Measurements from ENCODE around the gene SEZ6L2.
"Not testable (repeated sequence)": the region's sequence is repeated elsewhere in the genome, so short reads cannot be mapped to it uniquely, and the experiment has no call there.

Gene SEZ6L2

DNA sequence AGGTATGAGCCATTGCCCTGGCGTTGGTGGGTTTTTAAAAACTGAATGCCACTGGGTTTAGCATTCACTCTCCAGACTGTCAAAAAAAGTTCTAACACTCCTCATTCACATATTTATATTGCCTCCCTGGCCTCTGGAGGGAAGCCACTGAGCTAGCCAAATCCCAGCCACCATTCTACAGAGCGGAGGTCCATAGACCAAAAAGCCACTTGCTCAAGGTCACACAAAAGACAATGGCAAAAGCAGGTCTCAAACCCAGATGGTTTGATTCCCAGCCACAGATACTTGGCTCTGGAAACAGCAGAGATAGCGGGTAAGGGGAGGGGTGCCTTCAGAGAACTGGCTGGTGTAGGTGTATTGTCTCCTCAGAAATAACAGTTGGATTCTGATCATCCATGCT lies 18.3 kb downstream of the SEZ6L2 start:
- DNase-seq (ENCODE audit: low spot score), result no peak

- no peak for DNase-seq (ENCODE audit: low spot score)
Measured at GRCh38 chr16:29878172-29878571, 21.2 kb downstream of the SEZ6L2 start.

GRCh38 chr16:29877266-29877961 lies 21.9 kb downstream of the SEZ6L2 start:
- peak; percentile 22 for DNase-seq (ENCODE audit: low spot score)

DNA sequence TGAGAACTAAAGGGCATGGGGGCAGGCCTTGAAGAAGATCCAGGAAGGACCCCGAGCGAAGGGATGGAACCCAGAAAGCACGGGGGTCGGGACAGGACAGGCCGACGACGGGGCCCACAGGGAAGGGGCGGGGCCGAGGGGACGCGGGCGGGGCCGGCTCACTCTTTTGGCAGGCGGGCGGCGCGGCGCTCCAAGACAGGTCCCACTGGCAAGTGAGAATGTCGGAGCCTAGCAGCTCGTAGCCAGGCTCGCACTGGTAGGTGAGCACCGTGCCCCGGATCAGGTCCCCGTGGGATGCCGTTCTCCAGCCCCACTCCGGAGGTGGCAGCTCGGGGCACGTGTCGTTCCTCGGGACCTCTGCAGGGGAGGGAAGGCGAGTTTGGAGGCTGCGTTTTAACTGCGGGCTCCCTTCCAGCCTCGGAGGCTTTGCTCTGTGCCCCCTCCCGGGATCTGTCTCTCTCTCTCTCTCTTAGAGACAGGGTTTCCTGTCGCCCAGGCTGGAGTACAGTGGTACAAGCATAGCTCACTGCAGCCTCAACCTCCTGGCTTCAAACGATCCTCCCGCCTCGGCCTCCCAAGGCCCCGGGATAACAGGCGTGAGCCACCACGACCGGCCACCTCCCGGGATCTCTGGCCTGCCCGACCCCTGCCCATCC lies 22.6 kb downstream of the SEZ6L2 start:
- DNase-seq (ENCODE audit: low spot score), result no peak

- no peak for DNase-seq (ENCODE audit: low spot score)
Measured at GRCh38 chr16:29876217-29876593, 23.1 kb downstream of the SEZ6L2 start.

DNA sequence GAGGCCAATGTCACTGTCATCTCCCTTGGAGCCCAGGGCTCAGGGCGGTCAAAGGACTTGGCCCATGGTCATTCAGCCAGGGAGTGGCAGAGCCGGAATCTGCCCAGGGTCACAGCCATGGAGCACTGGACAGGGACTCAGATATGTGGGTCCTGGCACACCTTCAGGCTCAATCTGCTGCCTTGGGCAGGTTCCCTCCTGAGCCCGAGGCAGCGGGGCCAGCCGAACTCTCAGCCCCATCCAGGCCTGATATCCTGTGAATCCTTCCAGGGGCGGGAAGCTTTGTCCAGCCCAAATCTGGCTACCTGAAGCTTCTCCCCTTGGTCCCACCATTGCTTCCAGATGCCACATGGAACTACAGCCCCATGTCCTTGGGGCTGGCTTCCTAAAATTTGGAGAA lies 24.1 kb downstream of the SEZ6L2 start:
- DNase-seq (ENCODE audit: low spot score), result no peak

DNA sequence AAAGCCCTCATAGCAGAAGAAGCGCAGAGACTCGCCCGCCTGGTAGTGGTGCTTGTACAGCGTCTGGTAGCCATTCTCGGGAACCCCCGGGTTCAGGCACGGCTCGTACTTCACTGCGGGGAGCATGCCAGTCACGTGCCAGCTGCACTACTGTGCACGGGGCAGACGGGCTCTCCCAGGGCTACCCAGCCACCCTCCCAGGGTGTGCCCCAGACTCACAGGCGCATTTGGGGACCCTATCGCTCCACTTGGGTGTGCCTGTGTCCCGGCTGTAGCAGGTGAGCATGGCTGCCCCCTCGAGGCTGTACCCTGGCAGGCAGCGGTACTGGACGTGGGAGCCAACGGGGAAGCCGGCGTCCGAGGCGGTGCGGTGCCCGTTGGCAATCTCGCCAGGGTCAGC lies 26.0 kb downstream of the SEZ6L2 start:
- DNase-seq (ENCODE audit: low spot score), result no peak

DNA sequence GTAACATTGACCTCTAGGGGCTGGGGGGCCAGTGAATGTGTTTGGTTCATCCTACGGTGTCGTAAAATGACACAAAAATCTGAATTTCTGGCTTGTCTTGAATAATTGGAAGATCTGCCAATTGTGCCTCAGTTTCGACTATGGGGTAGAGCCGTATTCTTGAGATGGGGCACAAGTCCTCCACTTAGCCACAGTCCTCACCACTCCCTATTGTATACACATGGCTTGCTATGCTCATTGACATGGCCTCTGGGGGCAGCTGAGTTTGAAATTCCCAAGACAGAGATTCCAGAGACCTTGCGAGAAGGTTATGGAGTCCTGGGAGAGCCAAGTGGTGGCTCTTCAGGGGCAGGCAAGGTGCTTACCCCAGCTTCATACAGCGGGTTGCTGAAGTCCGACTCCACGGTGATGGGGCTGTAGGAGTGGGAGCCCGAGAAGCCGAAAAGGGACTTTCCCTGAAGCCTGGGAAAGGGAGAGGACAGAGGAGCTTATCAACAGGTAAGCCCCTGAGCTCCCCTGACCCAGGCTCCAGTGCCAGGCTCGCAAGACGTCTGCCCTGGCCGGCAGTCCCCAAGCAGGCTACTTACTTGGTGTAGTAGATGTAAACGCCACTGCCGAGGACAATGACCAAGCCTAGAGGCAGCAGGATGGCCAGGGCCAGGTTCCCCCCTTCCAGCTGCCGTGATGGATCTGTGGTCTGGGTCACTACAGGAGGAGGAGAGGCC lies 27.4 kb downstream of the SEZ6L2 start:
- no peak for DNase-seq (ENCODE audit: low spot score)

DNA sequence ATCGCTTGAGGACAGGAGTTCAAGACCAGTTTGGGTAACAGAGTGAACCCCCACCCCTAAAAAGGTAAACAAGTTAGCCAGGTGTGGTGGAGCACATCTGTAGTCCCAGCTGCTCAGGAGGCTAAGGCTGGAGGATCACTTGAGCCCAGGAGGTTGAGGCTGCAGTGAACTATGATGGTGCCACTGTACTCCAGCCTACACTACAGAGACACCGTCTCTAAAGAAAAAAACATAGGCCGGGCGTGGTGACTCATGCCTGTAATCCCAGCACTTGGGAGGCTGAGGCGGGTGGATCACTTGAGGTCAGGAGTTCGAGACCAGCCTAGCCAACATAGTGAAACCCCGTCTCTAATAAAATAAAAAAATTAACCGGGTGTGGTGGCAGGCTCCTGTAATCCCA lies 30.3 kb downstream of the SEZ6L2 start:
- DNase-seq (ENCODE audit: low spot score), result not testable (repeated sequence)

- DNase-seq (ENCODE audit: low spot score), result no peak
Measured at GRCh38 chr16:29868396-29869009, 30.8 kb downstream of the SEZ6L2 start.

DNA sequence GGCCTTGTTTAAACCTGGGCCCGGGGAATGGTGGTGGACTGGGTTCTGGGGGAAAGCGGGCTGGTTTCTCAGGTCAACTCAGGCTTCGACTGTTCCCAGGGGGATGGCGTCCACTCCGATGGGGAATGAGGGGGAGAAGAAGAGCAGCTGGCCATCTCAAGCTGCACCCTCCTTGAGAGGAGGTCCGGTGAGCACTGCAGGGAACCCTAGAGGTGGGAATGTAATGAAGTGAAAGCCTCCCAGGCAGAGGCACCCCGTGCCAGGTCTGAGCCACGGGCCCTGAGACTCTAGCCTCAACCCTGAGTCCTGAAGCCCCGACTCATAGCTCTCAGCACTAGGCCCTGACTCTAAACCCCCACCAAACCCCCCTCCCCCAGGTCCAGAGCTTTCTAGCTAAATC lies 35.1 kb downstream of the SEZ6L2 start:
- DNase-seq (ENCODE audit: low spot score), result no peak

DNA sequence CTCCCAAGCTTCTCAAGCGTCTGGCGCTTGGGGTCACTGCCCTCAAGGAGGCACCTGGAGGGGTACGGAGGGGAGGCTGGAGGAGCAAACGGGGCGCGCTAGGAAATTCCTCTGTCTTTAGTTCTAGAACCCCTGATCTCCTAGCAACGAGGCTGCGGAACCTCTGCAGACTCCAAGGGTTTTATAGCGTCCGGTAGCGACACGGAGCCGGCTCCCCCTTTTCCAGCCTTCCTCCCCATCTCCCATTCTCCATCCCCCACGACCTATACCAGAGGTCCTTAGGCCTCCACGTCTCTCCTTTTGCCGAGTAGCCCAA lies 35.7 kb downstream of the SEZ6L2 start:
- DNase-seq (ENCODE audit: low spot score), result no peak

DNA sequence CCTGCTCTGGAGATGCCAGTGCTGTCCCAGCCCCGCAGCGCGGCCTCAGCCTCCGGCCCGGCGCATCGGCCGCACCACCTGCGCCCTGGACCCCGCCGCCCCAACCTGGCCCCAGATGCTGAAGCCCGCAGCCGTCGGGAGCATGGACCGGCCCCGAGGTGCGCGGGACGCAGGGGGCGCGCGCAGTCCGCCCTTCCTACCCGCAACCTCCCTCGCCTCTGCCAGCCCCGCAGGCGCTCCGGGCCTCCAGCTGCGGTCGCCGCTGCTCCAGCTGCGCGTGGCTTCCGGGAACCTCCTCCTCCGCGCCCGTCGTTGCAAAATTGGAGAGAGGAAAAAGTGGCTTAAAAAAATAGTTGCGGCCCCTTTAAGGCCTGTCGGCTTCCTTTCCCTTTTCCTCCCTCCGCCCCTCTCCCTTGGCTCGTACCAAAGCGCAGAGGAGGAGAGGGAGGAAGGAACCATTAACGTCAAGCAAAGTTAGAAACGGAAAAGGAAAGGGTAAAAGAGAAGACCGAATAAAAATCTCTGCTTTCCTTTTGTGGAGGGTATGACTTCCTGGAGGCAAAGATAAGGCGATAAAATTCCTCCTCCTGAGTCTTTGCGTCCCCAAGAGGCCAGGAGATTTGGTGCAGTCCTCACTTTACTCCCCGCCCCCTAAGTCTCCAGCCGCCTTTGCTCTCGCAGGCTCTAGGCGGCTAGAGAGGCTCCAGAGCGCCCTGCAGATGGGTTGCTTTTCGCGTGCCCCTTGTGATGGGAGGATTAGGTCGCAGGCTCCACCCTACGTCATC lies 36.3 kb downstream of the SEZ6L2 start, which contains the start of gene CDIPT:
Gene CDIPT, minus strand, starts transcription at position 343 of the 785 bp plus-strand sequence. CDS start 369 bp downstream, outside the sequence.
- peak; percentile 95 for DNase-seq (ENCODE audit: low spot score)

- DNase-seq (ENCODE audit: low spot score), result no peak
Measured at GRCh38 chr16:29862383-29862883, 36.9 kb downstream of the SEZ6L2 start.

- DNase-seq (ENCODE audit: low spot score), result no peak
Measured at GRCh38 chr16:29860218-29860617, 39.1 kb downstream of the SEZ6L2 start.

- DNase-seq (ENCODE audit: low spot score), result no peak
Measured at GRCh38 chr16:29858974-29859373, 40.4 kb downstream of the SEZ6L2 start.

DNA sequence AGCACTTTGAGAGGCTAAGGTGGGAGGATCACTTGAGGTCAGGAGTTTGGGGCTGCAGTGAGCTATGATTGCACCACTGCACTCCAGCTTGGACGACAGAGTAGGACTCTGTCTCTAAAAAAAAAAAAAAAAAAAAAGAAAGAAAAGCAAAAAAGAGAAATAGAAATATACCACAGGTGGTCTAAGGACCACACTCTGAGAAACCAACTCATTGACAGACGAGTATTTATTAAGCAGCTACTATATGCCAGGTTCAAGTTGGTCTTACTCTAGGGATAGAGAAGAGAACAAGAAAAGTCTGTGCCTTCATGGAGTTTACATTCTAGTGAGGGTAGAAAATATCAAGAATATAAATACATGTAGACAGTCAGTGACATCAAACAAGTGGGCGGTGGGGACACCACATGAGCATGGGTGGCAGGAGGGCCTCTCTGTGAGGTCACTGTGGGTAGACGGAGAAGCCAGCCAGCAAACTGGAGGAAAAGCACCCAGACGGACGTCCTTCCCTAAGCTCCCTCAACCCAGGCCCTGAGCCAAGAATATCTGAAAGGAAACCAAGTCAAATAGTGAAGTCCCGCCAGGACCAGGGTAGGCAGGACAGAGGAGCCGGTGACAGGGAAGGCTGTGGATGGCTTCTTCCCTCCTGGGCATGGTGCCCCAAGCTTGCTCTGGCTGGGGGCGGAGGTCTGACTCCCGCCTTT lies 41.1 kb downstream of the SEZ6L2 start:
- no peak for DNase-seq (ENCODE audit: low spot score)

GRCh38 chr16:29857133-29857760 lies 42.1 kb downstream of the SEZ6L2 start:
- DNase-seq (ENCODE audit: low spot score), result no peak

GRCh38 chr16:29854520-29855100 lies 44.7 kb downstream of the SEZ6L2 start:
- DNase-seq (ENCODE audit: low spot score), result no peak

GRCh38 chr16:29852654-29853053 lies 46.7 kb downstream of the SEZ6L2 start:
- DNase-seq (ENCODE audit: low spot score), result no peak

All from CD4-positive, alpha-beta T cell treated with Interleukin-6 at 100 ng/mL for 8 hours (primary cell).